Esophagus (tissue), 2 donors: ENCODE data around the gene SLMAP. TPM values are rescaled to one million over a fixed set of nuclear protein-coding genes. Genes with fewer than 3 reads are reported as not detected.

Source experiments
- H3K27ac ChIP-seq, 2 donors: one replicate each; pipeline ENCODE4 v1.5.1; 2013; ENCODE audit warnings: low read depth in 2 of 2, mild to moderate bottlenecking in 2 of 2, inconsistent platforms in 1 of 2, low read length in 1 of 2, moderate library complexity in 1 of 2
- H3K27me3 ChIP-seq, 2 donors: one replicate each; pipeline ENCODE4 v1.6.1; 2013; ENCODE audit warnings: low read length in 2 of 2, control low read depth in 1 of 2, mild to moderate bottlenecking in 1 of 2; ENCODE audit not compliant: insufficient read depth in 2 of 2, control insufficient read depth in 1 of 2
- H3K36me3 ChIP-seq, 2 donors: one replicate each; pipeline ENCODE4 v1.6.1; 2013; ENCODE audit warnings: low read length in 1 of 2; ENCODE audit not compliant: control insufficient read depth in 2 of 2, insufficient read depth in 2 of 2
- H3K4me1 ChIP-seq, 2 donors: one replicate each; pipeline ENCODE4 v1.6.1; 2013; ENCODE audit warnings: low read length in 1 of 2; ENCODE audit not compliant: control insufficient read depth in 2 of 2, insufficient read depth in 2 of 2
- H3K4me3 ChIP-seq, 2 donors: one replicate each; pipeline ENCODE4 v1.5.1; 2013; ENCODE audit warnings: low read length in 2 of 2, mild to moderate bottlenecking in 2 of 2, low read depth in 1 of 2, moderate library complexity in 1 of 2
- H3K9me3 ChIP-seq, 2 donors: one replicate each; pipeline ENCODE4 v1.6.1; 2013; ENCODE audit warnings: mild to moderate bottlenecking in 2 of 2, low read depth in 1 of 2, low read length in 1 of 2, moderate library complexity in 1 of 2; ENCODE audit not compliant: control insufficient read depth in 2 of 2, insufficient read depth in 1 of 2
- WGBS, 2 donors: extraction: QIAGEN DNeasy Blood & Tissue Kit; methylation state at CpG; one replicate each; pipeline ENCODE4 v1.1.7; 2013; 5-methylcytosine and 5-hydroxymethylcytosine counted together
- polyA plus RNA-seq, 2 donors: library from polyadenylated mRNA; stranded (reverse); fragments of 200-250 nt; gene quantifications; one replicate each; pipeline ENCODE4 v1.2.3, GENCODE V29; 2013
- donor health status: healthy with polysubstance abuse.
- donor health status: Bipolar disorder and iron deficiency.

SLMAP gene
- polyA plus RNA-seq, 2 donors: 22.0 to 31.5 TPM

DNA sequence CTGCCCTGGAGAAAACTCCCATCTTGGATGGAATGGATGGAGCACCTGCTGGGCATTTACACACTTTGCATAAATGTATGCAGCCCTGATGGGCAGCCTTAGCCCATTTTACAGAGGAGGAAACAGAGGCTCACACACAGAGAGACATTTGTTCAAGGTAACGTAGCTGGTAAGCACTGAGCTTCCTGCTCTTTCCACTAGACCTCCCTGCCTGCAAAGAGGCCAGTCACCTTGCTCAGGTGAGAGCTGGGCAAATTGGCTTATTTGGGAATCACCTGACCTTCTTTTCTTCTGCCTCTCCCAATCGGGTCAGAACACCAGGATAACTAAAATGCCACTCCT, 200.7 kb downstream of the SLMAP start:
- Histone ChIP-seq H3K36me3 (no peaks in the 10 kb centered on the region), H3K27ac (no peak overlapping the region), H3K4me3 (no peak overlapping the region), H3K27me3 (no peaks in the 10 kb centered on the region), H3K4me1 (peaks cover 0 to 11% of the 10 kb centered on the region in 2 donors), H3K9me3 (no peaks in the 10 kb centered on the region)
- 71 to 75% methylated on average over 2 of the region's 2 CpGs for WGBS, 2 donors

DNA sequence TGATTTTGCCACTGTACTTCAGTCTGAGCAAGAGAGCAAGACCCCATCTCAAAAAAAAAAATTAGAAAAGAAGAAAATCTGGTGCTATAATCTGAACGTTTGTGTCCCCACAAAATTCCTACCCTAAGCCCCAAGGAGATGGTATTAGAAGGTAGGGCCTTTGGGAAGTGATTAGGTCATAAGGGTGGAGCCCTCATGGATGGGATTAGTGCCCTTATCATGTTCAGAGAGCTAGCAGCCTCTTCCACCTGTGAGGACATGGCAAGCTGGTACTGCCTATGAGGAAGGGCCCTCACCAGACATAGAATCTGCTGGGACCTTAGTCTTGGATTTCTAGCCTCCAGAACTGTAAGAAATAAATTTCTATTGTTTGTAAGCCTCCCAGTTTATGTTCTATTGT, 201.7 kb downstream of the SLMAP start:
- Histone ChIP-seq H3K27me3 (no peaks in the 10 kb centered on the region), H3K27ac (no peak overlapping the region), H3K36me3 (no peaks in the 10 kb centered on the region), H3K4me1 (peaks cover 0 to 11% of the 10 kb centered on the region in 2 donors), H3K9me3 (no peaks in the 10 kb centered on the region), H3K4me3 (no peak overlapping the region)
- WGBS, 2 donors: 91 to 95% methylated on average over 1 of the region's 1 CpG

DNA sequence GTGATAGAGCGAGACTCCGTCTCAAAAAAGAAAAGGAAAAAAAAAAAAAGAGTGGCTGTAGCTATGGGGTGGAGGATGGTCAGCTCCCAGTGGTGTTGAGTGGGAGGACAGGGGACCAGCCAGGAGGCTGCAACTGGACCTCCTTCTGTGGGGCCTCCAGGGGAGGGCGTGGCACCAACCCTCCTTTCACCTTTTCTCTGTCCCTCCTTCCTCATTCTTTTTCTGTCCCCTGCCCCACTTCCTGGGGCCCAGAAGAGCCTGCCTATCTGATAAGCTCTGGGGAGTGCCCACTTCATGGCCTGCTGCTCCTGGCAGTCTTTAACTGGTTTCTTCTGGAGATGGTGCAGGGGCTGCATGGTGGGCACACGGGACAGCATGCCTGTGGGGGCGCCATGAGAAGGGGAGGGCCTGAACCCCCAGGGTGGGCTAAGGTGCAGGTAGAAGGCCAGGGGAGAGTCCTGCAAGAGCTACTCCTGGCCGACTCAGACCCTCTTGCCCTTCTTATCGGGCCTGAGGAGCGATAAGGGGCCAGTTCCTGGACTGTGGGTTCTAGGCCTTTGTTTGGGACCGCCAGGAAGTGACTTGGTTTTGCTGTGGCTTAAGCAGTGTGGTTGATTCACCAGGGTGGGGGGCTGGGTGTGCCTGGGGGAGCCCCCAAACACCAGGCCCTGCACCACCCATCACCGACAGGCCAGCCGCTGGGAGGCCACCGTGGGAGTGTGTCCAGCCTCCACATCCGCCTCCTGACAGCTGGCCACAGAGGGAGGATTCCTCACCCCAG, 202.7 kb downstream of the SLMAP start:
- Histone ChIP-seq H3K4me3 (no peak overlapping the region), H3K9me3 (no peaks in the 10 kb centered on the region), H3K4me1 (peaks cover 0 to 12% of the 10 kb centered on the region in 2 donors), H3K27me3 (no peaks in the 10 kb centered on the region), H3K36me3 (no peaks in the 10 kb centered on the region), H3K27ac (peak overlapping the region; percentile 67 to 70)
- WGBS, 2 donors: 66 to 77% methylated on average over 13 of the region's 13 CpGs

GRCh38 chr3:57959423-57960173, 203.5 kb downstream of the SLMAP start:
- no peaks in the 10 kb centered on the region for H3K27me3 ChIP-seq
- no peak overlapping the region for H3K4me3 ChIP-seq
- peaks cover 0 to 14% of the 10 kb centered on the region in 2 donors for H3K4me1 ChIP-seq
- H3K27ac ChIP-seq: peak overlapping the region; percentile 70 to 79
- no peaks in the 10 kb centered on the region for H3K36me3 ChIP-seq
- WGBS, 2 donors: 27 to 44% methylated on average over 19 of the region's 19 CpGs
- H3K9me3 ChIP-seq: no peaks in the 10 kb centered on the region

GRCh38 chr3:57960174-57960505, 204.0 kb downstream of the SLMAP start:
- Histone ChIP-seq H3K9me3 (no peaks in the 10 kb centered on the region), H3K4me1 (peaks cover 0 to 14% of the 10 kb centered on the region in 2 donors), H3K27me3 (no peaks in the 10 kb centered on the region), H3K27ac (peak overlapping the region; percentile 70 to 79), H3K4me3 (no peak overlapping the region), H3K36me3 (no peaks in the 10 kb centered on the region)
- WGBS, 2 donors: 60 to 64% methylated on average over 4 of the region's 4 CpGs

GRCh38 chr3:57961177-57961827, 205.2 kb downstream of the SLMAP start:
- H3K9me3 ChIP-seq: no peaks in the 10 kb centered on the region
- WGBS, 2 donors: 77 to 79% methylated on average over 21 of the region's 21 CpGs
- peaks cover 0 to 14% of the 10 kb centered on the region in 2 donors for H3K4me1 ChIP-seq
- H3K27ac ChIP-seq: peak overlapping the region in 1 of 2 donors; percentile 2
- H3K4me3 ChIP-seq: no peak overlapping the region
- no peaks in the 10 kb centered on the region for H3K27me3 ChIP-seq
- no peaks in the 10 kb centered on the region for H3K36me3 ChIP-seq

GRCh38 chr3:57961828-57962447, 205.8 kb downstream of the SLMAP start:
- Histone ChIP-seq H3K36me3 (no peaks in the 10 kb centered on the region), H3K4me3 (no peak overlapping the region), H3K27me3 (no peaks in the 10 kb centered on the region), H3K27ac (peak overlapping the region in 1 of 2 donors; percentile 36), H3K4me1 (peaks cover 0 to 14% of the 10 kb centered on the region in 2 donors), H3K9me3 (no peaks in the 10 kb centered on the region)
- WGBS, 2 donors: 74 to 75% methylated on average over 5 of the region's 5 CpGs

GRCh38 chr3:57962448-57962834, 206.3 kb downstream of the SLMAP start:
- H3K36me3 ChIP-seq: no peaks in the 10 kb centered on the region
- peak overlapping the region in 1 of 2 donors; percentile 36 for H3K27ac ChIP-seq
- 91 to 93% methylated on average over 6 of the region's 6 CpGs for WGBS, 2 donors
- no peaks in the 10 kb centered on the region for H3K27me3 ChIP-seq
- no peaks in the 10 kb centered on the region for H3K9me3 ChIP-seq
- H3K4me3 ChIP-seq: no peak overlapping the region
- H3K4me1 ChIP-seq: peaks cover 0 to 11% of the 10 kb centered on the region in 2 donors

- no peak overlapping the region for H3K27ac ChIP-seq
- H3K36me3 ChIP-seq: no peaks in the 10 kb centered on the region
- no peaks in the 10 kb centered on the region for H3K27me3 ChIP-seq
- 39 to 46% methylated on average over 7 of the region's 7 CpGs for WGBS, 2 donors
- no peaks in the 10 kb centered on the region for H3K9me3 ChIP-seq
- no peak overlapping the region for H3K4me3 ChIP-seq
- peaks cover 0 to 10% of the 10 kb centered on the region in 2 donors for H3K4me1 ChIP-seq
Measured at GRCh38 chr3:57963811-57964346, 207.8 kb downstream of the SLMAP start.
